Fibroblast of the aortic adventitia (primary cell): ENCODE results near the gene PDE7B. TPM values are rescaled to one million over a fixed set of nuclear protein-coding genes. Genes with fewer than 3 reads are reported as not detected.
"Not testable (repeated sequence)": the region's sequence is repeated elsewhere in the genome, so short reads cannot be mapped to it uniquely, and the experiment has no call there.

Source experiments
- DNase-seq: peaks from one replicate; pipeline ENCODE4 v3.0.0-alpha.2; 2010; ENCODE audit warnings: low read depth
- H3K4me3 ChIP-seq: 2 replicates; pipeline ENCODE4 v1.5.1; 2011; ENCODE audit warnings: low read depth, mild to moderate bottlenecking, control low read depth, low read length, moderate library complexity
- total RNA-seq: library from RNA; depleted of rRNA; stranded (reverse); fragments of >200 nt; gene quantifications from 2 replicates; pipeline ENCODE4 v1.2.3, GENCODE V29; 2012; ENCODE audit warnings: low replicate concordance
- TF ChIP-seq, protein P1 (sequence below): IDR thresholded peaks from 2 replicates; pipeline ENCODE4 v1.5.1; 2011; ENCODE audit warnings: mild to moderate bottlenecking, low read length, control low read depth, inconsistent platforms; ENCODE audit not compliant: insufficient read depth

The PDE7B gene
- total RNA-seq, 1 donor = 23.9 TPM

DNA sequence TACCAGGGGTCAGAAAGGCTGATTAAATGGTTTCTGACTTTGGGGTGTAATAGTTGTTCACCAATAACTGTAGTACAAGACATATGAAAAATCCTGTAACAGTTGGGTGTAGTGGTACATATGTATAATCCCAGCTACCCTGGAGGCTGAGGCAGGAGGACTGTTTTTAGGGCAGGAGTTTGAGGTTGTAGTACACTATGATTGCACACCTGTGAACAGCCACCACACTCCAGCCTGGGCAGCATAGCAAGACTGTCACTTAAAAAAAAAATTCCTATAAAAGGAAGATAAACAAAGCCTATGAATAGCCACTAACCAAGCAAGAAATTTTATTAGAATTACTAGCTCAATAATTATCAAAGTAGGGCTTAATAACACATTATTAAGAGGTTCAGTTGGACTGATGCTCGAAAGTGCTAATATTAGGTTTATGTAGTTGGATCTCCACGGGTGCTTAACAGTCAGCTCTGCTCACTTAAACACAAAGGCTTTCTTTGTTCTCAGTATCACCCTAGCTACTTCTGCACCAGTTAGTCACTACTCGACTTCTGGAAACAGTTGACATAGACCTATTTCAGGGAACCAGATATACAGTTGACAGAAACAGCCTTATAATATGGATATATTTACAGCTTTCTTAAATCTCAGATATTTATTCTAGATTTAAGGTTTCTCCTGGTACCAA lies 285.6 kb downstream of the PDE7B start:
- peak; percentile 28 for DNase-seq
- no peak overlapping the region for H3K4me3 ChIP-seq
- TF ChIP-seq, protein P1, sequence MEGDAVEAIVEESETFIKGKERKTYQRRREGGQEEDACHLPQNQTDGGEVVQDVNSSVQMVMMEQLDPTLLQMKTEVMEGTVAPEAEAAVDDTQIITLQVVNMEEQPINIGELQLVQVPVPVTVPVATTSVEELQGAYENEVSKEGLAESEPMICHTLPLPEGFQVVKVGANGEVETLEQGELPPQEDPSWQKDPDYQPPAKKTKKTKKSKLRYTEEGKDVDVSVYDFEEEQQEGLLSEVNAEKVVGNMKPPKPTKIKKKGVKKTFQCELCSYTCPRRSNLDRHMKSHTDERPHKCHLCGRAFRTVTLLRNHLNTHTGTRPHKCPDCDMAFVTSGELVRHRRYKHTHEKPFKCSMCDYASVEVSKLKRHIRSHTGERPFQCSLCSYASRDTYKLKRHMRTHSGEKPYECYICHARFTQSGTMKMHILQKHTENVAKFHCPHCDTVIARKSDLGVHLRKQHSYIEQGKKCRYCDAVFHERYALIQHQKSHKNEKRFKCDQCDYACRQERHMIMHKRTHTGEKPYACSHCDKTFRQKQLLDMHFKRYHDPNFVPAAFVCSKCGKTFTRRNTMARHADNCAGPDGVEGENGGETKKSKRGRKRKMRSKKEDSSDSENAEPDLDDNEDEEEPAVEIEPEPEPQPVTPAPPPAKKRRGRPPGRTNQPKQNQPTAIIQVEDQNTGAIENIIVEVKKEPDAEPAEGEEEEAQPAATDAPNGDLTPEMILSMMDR = no peak

DNA sequence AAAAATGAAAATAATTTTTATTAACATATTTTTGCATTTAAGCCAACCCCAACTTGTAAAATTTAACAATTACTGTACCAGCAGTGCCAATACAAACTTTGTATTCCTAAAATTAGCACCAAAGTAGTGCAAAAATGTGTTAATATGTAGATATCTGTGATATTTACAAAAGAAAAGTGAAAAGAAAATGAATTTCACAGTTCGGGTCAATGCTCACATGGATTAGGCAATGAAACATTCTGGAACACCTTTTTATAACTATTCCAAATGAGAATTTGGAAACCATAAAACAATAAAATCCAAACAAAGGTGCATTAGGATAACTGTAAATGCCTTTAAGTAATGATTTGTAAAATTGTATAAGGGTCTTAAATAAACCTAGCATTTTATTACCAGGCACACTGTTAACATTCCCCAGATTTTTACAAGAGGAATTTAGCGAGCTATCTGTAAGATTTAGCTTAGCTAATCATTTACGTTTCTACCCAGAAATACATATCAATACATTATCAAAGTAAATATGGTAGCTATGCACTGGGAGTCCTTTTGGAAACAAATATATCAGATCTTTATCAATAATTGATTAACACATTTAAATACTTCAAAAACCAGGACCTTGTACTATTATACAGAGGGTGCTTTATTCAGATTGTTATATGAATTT lies 286.4 kb downstream of the PDE7B start:
- no peak for DNase-seq
- TF ChIP-seq, protein P1 = no peak
- no peak overlapping the region for H3K4me3 ChIP-seq

DNA sequence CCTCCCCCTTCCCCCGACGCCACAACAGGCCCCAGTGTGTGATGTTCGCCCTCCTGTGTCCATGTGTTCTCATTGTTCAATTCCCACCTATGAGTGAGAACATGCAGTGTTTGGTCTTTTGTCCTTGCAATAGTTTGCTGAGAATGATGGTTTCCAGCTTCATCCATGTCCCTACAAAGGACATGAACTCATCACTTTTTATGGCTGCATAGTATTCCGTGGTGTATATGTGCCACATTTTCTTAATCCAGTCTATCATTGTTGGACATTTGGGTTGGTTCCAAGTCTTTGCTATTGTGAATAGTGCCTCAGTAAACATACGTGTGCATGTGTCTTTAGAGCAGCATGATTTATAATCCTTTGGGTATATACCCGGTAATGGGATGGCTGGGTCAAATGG lies 287.6 kb downstream of the PDE7B start:
- not testable (repeated sequence) for H3K4me3 ChIP-seq, DNase-seq

DNA sequence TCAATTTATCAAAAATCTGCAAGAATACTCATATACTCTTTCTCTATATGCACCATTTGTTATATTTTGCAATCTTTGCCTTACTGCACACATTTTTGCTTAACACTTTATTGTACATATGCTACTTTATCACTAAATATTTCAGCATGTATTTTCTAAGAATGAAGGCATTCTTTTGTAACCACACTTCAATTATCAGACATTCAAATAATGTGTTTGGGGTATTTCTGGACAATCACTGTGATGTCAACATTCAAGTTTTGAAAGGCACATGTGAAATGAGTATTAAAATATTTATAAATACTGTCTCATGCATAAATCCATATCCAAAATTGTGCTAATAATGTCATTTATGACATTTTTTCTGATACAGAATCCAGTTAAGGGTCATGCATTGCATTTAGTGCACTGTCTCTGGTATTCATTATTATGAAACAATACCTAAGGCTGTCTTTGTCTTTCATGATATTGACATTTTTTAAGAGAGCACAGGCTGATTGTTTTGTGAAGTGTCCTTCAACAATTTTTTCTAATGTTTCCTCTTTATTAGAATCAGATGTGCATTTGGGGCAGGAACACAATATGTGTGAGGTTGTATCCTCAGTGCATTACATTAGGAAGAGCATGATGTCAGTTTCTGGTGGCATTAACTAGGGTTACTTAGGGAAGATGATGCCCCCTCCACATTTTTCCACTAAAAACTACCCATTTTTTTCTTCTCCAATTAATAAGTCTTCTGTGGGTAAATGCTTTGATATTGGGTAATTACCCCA lies 292.9 kb downstream of the PDE7B start:
- H3K4me3 ChIP-seq = no peak overlapping the region
- TF ChIP-seq, protein P1 = no peak
- peak; percentile 38 for DNase-seq

DNA sequence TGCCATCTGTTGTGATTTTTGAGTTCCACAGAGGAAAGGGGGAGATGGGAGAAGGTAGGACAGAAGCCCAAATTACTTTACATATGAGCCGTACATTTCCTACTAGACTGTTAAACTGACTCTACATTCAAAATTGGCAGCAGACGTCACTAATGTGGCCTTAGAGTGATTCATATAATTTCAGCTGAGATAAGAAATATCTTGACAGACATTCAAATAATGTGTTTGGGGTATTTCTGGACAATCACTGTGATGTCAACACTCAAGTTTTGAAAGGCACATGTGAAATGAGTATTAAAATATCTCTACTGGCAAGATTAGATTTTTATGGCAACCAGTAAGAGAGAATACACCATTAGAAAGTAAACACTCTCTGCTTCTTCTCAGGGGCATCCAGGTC lies 294.6 kb downstream of the PDE7B start:
- TF ChIP-seq, protein P1 = no peak
- DNase-seq = peak; percentile 81
- H3K4me3 ChIP-seq = no peak overlapping the region

DNA sequence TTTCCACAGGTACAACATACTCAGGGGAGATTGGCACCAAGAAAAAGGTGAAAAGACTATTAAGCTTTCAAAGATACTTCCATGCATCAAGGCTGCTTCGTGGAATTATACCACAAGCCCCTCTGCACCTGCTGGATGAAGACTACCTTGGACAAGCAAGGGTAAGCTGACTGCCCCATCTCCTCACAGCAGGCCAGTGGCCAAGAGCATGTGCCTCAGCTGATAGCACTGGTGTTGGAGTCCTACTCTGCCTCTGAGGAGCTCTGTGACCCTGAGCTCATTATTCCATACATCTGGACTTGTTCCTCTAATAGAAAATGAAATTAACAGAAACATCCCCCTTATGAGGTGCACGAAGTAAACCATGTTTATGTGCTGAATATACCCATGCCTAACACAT lies 295.8 kb downstream of the PDE7B start:
- TF ChIP-seq, protein P1 = no peak
- no peak overlapping the region for H3K4me3 ChIP-seq
- DNase-seq = no peak

DNA sequence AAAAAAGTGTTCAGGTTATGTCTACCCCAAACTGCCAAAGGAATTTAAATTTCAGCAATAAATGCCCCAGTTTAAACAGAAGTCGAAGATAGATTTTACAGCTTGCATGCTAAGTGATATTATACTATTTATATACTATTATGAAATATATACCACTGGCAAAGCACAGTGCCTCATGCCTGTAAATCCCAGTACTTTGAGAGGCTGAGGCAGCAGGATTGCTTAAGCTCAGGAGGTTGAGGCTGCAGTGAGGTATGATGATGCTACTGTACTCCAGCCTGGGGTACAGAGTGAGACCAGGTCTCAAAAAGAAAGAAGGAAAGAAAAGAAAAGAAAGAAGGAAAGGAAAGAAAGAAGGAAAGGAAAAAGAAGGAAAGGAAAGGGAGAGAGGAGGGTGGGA lies 296.6 kb downstream of the PDE7B start:
- no peak overlapping the region for H3K4me3 ChIP-seq
- TF ChIP-seq, protein P1 = no peak
- DNase-seq = no peak
